Progenitor cell of endocrine pancreas (in vitro differentiated cells): ENCODE measurements around the gene KLF15. TPM values are rescaled to one million over a fixed set of nuclear protein-coding genes. Genes with fewer than 3 reads are reported as not detected.

ENCODE experiments used
- DNase-seq: peaks from one replicate; pipeline ENCODE4 v3.0.0; 2021; ENCODE audit warnings: low spot score; ENCODE audit not compliant: unreplicated experiment
- H3K27ac Mint-ChIP-seq: 2 replicates; pipeline ENCODE4 v1.8.0; 2021; ENCODE audit warnings: mild to moderate bottlenecking, moderate library complexity, mixed read lengths
- H3K27me3 Mint-ChIP-seq: 2 replicates; pipeline ENCODE4 v1.8.0; 2021; ENCODE audit warnings: mixed read lengths
- H3K36me3 Mint-ChIP-seq: 2 replicates; pipeline ENCODE4 v1.8.0; 2022; ENCODE audit warnings: mixed read lengths; ENCODE audit not compliant: insufficient read depth
- H3K4me1 Mint-ChIP-seq: 2 replicates; pipeline ENCODE4 v1.8.0; 2021; ENCODE audit warnings: low read depth, mixed read lengths
- H3K4me3 Mint-ChIP-seq: 2 replicates; pipeline ENCODE4 v1.8.0; 2021; ENCODE audit warnings: low read depth, mild to moderate bottlenecking, moderate library complexity, mixed read lengths
- H3K9me3 Mint-ChIP-seq: 2 replicates; pipeline ENCODE4 v1.8.0; 2021; ENCODE audit warnings: low read depth, mixed read lengths
- total RNA-seq: library from RNA; stranded (reverse); gene quantifications from 2 replicates; pipeline ENCODE4 v1.2.1, GENCODE V29; 2021
- TF ChIP-seq, protein P1 (sequence below): fragments of 200-600 bp; sonication (generic); IDR thresholded peaks from one replicate; pipeline ENCODE4 v1.5.0; 2021; ENCODE audit warnings: antibody characterized with exemption, mild to moderate bottlenecking; ENCODE audit not compliant: unreplicated experiment

Gene KLF15
- total RNA-seq, 1 donor from 2014 or later = 17.7 TPM

DNA sequence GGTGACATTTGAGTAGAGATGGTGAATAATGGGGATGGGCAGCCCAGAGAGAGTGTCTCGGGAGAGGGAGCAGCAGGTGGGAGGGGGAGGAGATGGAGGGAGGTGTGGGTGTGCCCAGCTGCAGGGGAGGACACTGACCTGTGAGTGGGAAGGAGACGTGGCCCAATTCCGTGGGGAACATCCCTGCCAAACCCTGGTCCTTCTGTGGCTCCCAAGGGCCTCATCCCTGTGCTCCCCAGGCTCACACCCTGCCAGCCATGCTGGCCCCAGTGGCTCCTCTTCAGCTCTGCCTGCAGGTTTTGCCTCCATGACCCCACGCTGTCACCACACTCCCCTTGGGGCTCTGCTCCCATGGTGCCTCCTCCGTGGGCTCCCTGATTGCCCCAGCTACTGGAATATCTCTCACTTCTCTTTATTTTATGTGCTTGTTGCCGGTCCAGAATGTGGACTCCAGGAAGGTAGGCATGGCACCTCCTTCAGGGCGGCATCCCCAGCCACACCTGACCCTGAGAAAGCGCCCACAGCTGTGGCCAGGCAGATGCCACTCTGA, 44.5 kb upstream of the KLF15 start:
- no peaks in the 10 kb centered on the region for H3K9me3 Mint-ChIP-seq
- H3K4me1 Mint-ChIP-seq = no peaks in the 10 kb centered on the region
- H3K27me3 Mint-ChIP-seq = peaks cover 11% of the 10 kb centered on the region
- no peak overlapping the region for H3K4me3 Mint-ChIP-seq
- TF ChIP-seq, protein P1, sequence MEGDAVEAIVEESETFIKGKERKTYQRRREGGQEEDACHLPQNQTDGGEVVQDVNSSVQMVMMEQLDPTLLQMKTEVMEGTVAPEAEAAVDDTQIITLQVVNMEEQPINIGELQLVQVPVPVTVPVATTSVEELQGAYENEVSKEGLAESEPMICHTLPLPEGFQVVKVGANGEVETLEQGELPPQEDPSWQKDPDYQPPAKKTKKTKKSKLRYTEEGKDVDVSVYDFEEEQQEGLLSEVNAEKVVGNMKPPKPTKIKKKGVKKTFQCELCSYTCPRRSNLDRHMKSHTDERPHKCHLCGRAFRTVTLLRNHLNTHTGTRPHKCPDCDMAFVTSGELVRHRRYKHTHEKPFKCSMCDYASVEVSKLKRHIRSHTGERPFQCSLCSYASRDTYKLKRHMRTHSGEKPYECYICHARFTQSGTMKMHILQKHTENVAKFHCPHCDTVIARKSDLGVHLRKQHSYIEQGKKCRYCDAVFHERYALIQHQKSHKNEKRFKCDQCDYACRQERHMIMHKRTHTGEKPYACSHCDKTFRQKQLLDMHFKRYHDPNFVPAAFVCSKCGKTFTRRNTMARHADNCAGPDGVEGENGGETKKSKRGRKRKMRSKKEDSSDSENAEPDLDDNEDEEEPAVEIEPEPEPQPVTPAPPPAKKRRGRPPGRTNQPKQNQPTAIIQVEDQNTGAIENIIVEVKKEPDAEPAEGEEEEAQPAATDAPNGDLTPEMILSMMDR = no peak
- no peak for DNase-seq
- no peak overlapping the region for H3K27ac Mint-ChIP-seq
- no peaks in the 10 kb centered on the region for H3K36me3 Mint-ChIP-seq

DNA sequence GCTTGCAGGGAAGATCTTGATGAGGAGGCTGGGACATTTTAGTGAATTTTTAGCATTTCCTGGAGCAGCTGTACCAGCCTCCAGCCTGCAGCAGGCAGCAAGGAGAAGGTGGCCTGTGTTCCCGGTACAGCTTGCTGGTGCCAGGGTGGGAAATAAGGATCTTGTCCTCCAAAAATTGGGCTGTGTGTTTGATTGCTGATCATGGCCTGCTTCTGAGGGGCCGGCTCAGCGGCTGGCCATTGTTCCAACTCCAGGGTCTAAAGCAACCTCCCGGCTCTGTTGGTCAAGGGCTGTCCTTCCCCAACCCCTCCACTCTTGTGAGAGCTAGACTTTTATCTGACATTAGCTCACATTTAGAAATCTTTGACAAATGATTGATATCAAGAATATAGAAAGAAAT, 42.5 kb upstream of the KLF15 start:
- no peak for DNase-seq

DNA sequence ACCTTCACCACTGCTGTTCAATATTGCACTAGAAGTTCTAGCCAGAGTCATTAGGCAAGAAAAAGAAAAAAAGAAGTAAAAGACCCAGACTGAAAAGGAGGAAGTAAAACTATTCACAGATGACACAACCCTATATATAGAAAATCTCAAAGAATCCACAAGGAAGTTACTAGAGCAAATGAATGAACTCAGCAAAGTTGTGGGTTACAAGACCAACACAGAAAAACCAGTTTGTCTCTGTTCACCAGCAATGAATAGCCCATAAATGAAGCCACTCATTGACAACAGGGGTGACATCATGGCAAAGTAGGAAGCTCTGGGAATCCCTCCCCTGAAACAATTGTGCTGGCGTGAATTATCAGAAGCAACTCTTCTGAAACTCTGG, 42.1 kb upstream of the KLF15 start:
- TF ChIP-seq, protein P1 = no peak
- no peaks in the 10 kb centered on the region for H3K36me3 Mint-ChIP-seq
- H3K27ac Mint-ChIP-seq = no peak overlapping the region
- no peaks in the 10 kb centered on the region for H3K9me3 Mint-ChIP-seq
- H3K4me1 Mint-ChIP-seq = no peaks in the 10 kb centered on the region
- H3K27me3 Mint-ChIP-seq = peaks cover 24% of the 10 kb centered on the region
- H3K4me3 Mint-ChIP-seq = no peak overlapping the region
- no peak for DNase-seq

More for the DNA sequence above, 42.5 kb upstream of the KLF15 start:
- Mint-ChIP-seq H3K27ac (no peak overlapping the region), H3K9me3 (no peaks in the 10 kb centered on the region), H3K4me1 (no peaks in the 10 kb centered on the region), H3K4me3 (no peak overlapping the region), H3K27me3 (peaks cover 23% of the 10 kb centered on the region), H3K36me3 (no peaks in the 10 kb centered on the region)
- TF ChIP-seq, protein P1 = no peak

DNA sequence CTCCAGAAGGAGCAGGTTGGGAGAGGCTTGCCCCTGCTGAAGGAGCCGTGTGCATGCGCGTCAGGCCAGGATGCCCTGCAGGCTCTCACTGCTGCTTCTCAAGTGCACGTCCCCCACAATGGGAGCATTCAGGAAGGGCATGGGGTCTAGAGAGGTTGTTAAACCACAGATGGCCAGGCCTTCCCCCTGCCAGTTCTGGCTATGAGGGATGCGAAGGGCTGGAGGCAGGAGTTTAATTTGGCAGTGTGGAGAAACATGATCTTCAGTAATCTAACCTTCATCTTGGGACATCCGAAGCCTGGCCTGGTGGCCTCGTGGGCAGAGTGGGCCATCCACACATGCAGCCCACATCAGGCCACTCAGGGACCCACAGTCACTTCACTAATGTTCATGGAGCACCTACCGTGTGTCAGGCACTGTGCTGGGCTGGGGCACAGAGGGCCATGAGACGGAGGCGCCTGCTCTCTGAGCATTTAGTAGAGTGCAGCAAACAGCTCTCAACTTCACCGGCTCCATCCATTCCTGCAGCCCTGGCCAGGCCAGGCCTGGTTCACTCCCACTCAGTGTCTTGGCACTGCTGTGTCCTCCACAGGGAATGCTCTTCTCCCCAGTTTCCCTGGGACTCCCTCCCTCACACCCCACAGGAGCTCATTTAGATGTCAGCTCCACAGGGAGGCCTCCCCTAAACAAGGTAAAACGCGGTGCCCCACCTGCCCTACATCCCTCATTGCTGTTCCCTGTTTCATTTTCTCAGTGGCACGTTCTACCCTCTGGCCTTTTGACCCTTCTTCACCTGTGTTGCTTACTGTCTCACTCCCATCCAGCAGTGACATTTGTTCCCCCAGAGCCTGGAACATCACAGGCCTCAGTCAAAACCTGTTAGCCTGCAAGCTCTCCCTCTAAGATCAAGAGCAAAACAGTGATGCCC, 41.5 kb upstream of the KLF15 start:
- TF ChIP-seq, protein P1 = no peak
- peaks cover 31% of the 10 kb centered on the region for H3K27me3 Mint-ChIP-seq
- no peak overlapping the region for H3K27ac Mint-ChIP-seq
- no peaks in the 10 kb centered on the region for H3K36me3 Mint-ChIP-seq
- H3K4me1 Mint-ChIP-seq = no peaks in the 10 kb centered on the region
- no peak overlapping the region for H3K4me3 Mint-ChIP-seq
- DNase-seq = no peak
- no peaks in the 10 kb centered on the region for H3K9me3 Mint-ChIP-seq

DNA sequence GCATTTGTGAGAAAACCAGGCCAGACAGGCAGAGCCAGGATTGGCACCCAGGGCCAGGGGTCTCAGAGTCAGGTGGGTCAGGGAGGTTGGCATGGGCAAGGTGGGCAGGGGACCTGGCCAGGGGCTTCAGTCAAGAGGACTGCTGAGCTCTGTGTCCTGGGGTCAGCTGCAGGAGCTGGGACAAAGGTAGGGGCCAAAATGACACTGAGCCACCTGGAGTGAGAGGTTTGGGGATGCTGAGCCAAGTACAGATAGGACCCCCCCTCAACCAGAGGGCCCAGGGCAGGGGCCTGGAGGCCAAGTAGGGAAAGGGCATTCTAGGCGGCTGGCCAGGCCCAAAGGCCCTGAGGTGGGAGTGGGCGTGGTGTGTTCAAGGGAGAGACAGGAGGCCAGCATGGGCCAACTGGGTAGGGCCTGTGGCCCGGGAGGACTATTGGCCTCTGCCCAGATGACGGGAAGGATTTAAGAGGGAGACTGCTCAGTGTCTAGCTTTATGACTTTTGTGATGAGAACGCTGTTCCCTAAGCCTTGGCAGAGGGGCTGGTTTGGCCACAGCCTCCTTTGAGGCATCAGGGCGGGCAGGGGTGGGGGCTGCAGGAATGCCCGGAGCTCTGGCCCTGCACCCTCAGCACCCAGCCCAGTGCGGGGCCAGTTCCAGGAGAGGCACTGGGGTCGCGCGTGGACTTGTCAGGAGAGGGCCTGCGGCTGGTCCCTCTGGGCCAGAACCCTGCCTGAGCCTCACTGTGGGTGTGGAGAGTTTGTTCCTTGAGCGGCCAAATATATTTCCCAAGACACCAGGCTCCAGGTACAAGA, 40.6 kb upstream of the KLF15 start:
- TF ChIP-seq, protein P1 = no peak
- DNase-seq = no peak
- Mint-ChIP-seq H3K4me1 (no peaks in the 10 kb centered on the region), H3K27me3 (peaks cover 40% of the 10 kb centered on the region), H3K4me3 (no peak overlapping the region), H3K27ac (no peak overlapping the region), H3K36me3 (no peaks in the 10 kb centered on the region), H3K9me3 (no peaks in the 10 kb centered on the region)
